Smooth muscle cell of bladder (primary cell): ENCODE results near the gene RNU11. TPM values are rescaled to one million over a fixed set of nuclear protein-coding genes. Genes with fewer than 3 reads are reported as not detected.

Source experiments
- total RNA-seq: library from RNA; depleted of rRNA; stranded (reverse); fragments of >200 nt; gene quantifications from 2 replicates; pipeline ENCODE4 v1.2.3, GENCODE V29; 2014

Gene RNU11
- total RNA-seq = not detected in 2 replicates

GRCh38 chr1:28648474-28649198, at the start of gene RNU11:
RNU11 (plus strand) TSS chr1:28648600.

DNA sequence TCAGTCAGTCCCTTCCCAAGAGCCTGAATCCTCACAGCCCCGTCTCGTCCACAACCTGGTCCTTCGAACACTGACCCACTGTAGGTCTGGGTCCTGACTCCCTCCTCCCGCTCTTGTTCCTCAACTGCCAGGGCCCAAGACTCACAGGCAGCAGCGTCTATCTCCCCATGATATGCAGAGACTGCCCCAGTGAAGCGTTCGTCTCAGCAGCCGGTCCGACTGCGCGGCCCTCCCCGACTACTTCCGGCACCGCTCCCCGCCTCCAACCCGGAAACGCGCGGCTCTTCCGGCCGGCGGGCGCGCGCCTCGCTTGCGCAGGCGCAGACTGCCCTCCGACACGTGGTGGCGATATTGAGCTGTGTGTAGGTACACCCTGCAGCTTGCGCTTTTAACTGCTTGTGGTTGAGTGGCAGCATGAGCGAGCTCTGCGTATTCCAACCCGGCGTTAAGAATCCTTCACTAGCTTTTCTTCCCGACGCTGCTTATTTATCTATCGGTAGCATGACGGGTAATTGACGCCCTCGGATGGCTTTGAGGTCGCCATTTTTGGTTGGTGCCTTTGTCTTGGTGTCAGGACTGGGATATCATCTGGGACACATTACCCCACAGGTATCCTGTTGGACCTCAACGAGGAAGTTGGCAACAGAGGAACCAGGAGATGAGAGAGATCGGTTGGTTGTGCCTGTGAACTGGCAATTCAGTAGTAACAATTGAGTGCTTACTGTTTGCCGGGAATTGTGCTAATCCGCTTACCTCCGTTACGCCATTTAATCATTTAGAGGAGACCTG, 5.4 kb upstream of the RNU11 start, which contains the start of gene TAF12:
Gene TAF12 (minus strand): TSS at position 221 of the 789 bp plus-strand sequence. CDS start 20,986 bp downstream, outside the sequence.

GRCh38 chr1:28668191-28668955, 20.0 kb downstream of the RNU11 start, which contains the start of gene GMEB1:
GMEB1 (plus strand) TSS chr1:28668784; CDS start chr1:28683613, 14,829 bp downstream.

Other genes starting within 250 kb of the RNU11 start
- gene RCC1, start 142.6 kb upstream of the RNU11 start, total RNA-seq = 33.1 and 70.1 TPM in 2 replicates
- 22.8 and 23.3 TPM in 2 replicates for gene TRNAU1AP, start 95.5 kb upstream of the RNU11 start, total RNA-seq
- 3.6 and 5.1 TPM in 2 replicates for gene RAB42, start 56.3 kb upstream of the RNU11 start, total RNA-seq
- gene TAF12, start 5.5 kb upstream of the RNU11 start, total RNA-seq = 71.5 and 75.9 TPM in 2 replicates
- 4.3 and 6.5 TPM in 2 replicates for gene GMEB1, start 20.2 kb downstream of the RNU11 start, total RNA-seq
- 41.4 and 51.8 TPM in 2 replicates for gene YTHDF2, start 88.3 kb downstream of the RNU11 start, total RNA-seq
- gene OPRD1, start 163.6 kb downstream of the RNU11 start, total RNA-seq = under 0.01 TPM in 1 of 2 replicates, not detected in the other